Large intestine (tissue), 12 donors: ENCODE data around the gene SPRR1B. TPM values are rescaled to one million over a fixed set of nuclear protein-coding genes. Genes with fewer than 3 reads are reported as not detected.

ENCODE experiments used
- DNase-seq, 2 donors: peaks; one replicate each; pipeline versions ENCODE4 v3.0.0 to v3.0.0-alpha.2; 2013
- H3K27ac ChIP-seq: one replicate; pipeline ENCODE4 v1.5.1; 2013; ENCODE audit warnings: low read length
- H3K27me3 ChIP-seq: 2 replicates; pipeline ENCODE4 v1.6.1; 2013; ENCODE audit warnings: low read length; ENCODE audit not compliant: control insufficient read depth, insufficient read depth
- H3K36me3 ChIP-seq: 2 replicates; pipeline ENCODE4 v1.6.1; 2013; ENCODE audit warnings: low read length; ENCODE audit not compliant: control insufficient read depth, insufficient read depth
- H3K4me1 ChIP-seq: one replicate; pipeline ENCODE4 v1.6.1; 2013; ENCODE audit warnings: low read length; ENCODE audit not compliant: control insufficient read depth, insufficient read depth
- H3K4me3 ChIP-seq: one replicate; pipeline ENCODE4 v1.5.1; 2013; ENCODE audit warnings: low read length
- H3K9me3 ChIP-seq: one replicate; pipeline ENCODE4 v1.6.1; 2013; ENCODE audit warnings: mild to moderate bottlenecking, low read depth, low read length, moderate library complexity; ENCODE audit not compliant: control insufficient read depth
- WGBS: methylation state at CpG from one replicate; pipeline ENCODE4 v1.1.5; 2013; ENCODE audit warnings: low lambda C conversion rate; ENCODE audit not compliant: insufficient coverage; 5-methylcytosine and 5-hydroxymethylcytosine counted together
- long read RNA-seq, 11 donors: transcript quantifications; one replicate each; lab custom pipeline, GENCODE V29; 2026
- polyA plus RNA-seq: library from polyadenylated mRNA; unstranded; fragments of 120-200 nt; gene quantifications from one replicate; pipeline ENCODE4 v1.2.1, GENCODE V29; 2013

The SPRR1B gene, protein sequence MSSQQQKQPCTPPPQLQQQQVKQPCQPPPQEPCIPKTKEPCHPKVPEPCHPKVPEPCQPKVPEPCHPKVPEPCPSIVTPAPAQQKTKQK
- polyA plus RNA-seq = not detected
- long read RNA-seq, donor 1 = 0 reads
- long read RNA-seq, donor 2 = 0 reads
- long read RNA-seq, donor 3 = 0 reads
- long read RNA-seq, donor 4 = 0 reads
- long read RNA-seq, donor 5 = 0 reads
- long read RNA-seq, donor 6 = 0 reads
- long read RNA-seq, donor 7 = 0 reads
- long read RNA-seq, donor 8 = 0 reads
- long read RNA-seq, donor 9 = 0 reads
- long read RNA-seq, donor 10 = 0 reads
- long read RNA-seq, donor 11 = 0 reads

DNA sequence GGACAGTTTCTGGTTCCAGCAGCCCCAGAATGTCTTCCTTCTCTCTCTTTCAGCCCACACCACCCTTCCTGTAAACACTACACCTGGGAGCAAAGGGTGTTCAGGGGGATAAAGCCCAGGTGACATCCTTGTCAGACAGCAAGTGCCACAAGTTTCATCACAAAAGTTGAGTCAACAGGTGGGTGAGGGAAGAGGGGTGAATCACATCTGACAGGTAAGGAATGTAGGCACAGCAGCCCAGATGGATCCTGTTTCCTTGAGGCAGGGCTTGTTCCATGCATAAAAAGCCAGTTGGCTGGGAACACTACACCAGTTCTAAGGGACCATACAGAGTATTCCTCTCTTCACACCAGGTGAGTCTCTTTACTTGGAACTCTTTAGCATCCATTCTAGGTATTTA, at the start of gene SPRR1B:
TSS of gene SPRR1B (plus strand) at position 309 of the 400 bp plus-strand sequence. CDS start 1,143 bp downstream, outside the sequence.
- no peak for DNase-seq
- no peaks in the 10 kb centered on the region for H3K27me3 ChIP-seq
- H3K36me3 ChIP-seq = no peaks in the 10 kb centered on the region
- no peak within 1 kb of the TSS for H3K27ac ChIP-seq
- no peak within 1 kb of the TSS for H3K4me3 ChIP-seq
- H3K9me3 ChIP-seq = no peaks in the 10 kb centered on the region
- H3K4me1 ChIP-seq = no peaks in the 10 kb centered on the region

DNA sequence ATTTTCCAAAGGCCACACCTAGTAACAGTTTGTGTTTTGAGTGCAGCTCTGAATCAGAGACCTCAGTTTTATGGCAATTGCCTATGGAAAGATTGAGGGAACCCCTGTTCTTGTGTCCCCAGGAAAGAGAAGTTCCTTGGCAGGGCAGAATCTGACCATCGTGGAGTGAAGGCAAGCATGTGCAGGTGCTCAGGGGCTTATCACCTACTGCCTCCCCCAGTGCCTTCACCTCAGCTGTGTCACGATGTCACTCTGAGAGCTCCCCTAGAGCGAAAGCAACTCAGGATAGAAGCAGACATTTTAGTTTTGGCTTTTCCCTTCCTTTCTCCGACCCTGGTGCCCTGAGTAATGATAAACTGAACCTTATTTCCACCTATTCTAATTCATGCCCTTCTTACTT, 48.9 kb upstream of the SPRR1B start:
- WGBS = no CpG with 5 or more reads among the region's 4 CpGs
- no peaks in the 10 kb centered on the region for H3K27me3 ChIP-seq
- H3K9me3 ChIP-seq = no peaks in the 10 kb centered on the region
- peaks cover 15% of the 10 kb centered on the region for H3K4me1 ChIP-seq
- H3K4me3 ChIP-seq = no peak overlapping the region
- no peak overlapping the region for H3K27ac ChIP-seq
- no peak for DNase-seq
- H3K36me3 ChIP-seq = no peaks in the 10 kb centered on the region

DNA sequence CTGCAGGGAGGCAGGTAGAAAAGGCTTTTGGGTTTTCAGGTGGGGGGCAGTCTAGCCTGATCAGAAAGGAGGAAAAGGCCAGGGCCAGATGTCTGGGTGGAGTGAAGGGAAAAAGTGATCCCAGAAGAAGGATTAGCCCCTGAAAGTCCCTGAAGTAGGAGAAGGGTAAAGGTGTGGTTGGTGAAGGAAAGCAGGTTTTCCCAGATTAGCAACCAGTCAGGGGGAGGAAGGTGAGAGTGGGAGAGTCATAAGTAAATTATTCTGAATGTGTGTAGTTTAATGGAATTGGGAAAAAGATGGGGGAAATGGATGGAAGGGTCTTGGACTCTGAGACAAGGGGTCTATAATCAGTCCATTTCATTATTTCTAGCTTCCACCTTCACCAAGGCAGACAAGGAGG, 47.8 kb upstream of the SPRR1B start:
- no peak for DNase-seq

DNA sequence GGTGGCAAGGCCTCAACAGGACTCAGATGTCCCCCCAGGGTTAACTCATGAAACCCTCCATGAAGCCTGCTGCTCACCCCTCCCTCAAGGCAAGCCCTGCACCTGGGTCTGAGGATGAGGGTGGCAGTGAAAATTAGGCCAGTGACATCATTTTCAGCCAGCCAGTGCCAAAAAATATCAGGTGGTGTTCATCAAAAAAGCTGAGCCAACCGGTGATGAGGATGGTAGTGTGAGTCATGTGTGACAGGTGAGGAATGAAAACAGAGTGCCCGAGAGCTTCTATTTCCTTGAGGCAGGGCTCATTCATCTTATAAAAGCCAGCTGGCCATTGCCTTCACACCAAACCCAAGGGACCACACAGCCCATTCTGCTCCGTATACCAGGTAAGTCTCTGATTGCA, 47.3 kb upstream of the SPRR1B start, which contains the start of gene SPRR1A:
TSS of gene SPRR1A (plus strand) at position 339 of the 400 bp plus-strand sequence. CDS start 1,150 bp downstream, outside the sequence.
- DNase-seq = no peak

More for the DNA sequence above, 47.8 kb upstream of the SPRR1B start:
- Histone ChIP-seq H3K9me3 (no peaks in the 10 kb centered on the region), H3K27ac (no peak overlapping the region), H3K36me3 (no peaks in the 10 kb centered on the region), H3K4me3 (no peak overlapping the region), H3K4me1 (peaks cover 15% of the 10 kb centered on the region), H3K27me3 (no peaks in the 10 kb centered on the region)

DNA sequence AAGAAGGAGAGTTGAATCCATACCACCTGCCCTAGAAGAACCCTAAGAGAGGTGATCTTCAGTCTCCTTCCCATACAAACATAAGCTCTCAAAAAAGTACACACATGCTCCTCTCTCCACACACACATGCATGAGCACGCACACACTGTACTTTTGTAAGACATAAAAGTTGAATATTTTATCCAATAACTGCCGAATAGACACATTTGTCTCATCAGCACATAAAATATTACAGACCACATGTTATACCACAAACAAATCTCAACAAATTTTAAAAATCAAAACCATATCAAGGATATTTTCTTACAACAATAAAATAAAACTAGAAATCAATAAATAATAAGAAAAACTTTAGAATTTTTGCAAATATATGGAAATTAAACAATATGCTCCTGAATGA, 44.4 kb upstream of the SPRR1B start:
- H3K36me3 ChIP-seq = no peaks in the 10 kb centered on the region
- H3K27me3 ChIP-seq = no peaks in the 10 kb centered on the region
- H3K9me3 ChIP-seq = no peaks in the 10 kb centered on the region
- no peak overlapping the region for H3K4me3 ChIP-seq
- no CpG with 5 or more reads among the region's 2 CpGs for WGBS
- peaks cover 2% of the 10 kb centered on the region for H3K4me1 ChIP-seq
- H3K27ac ChIP-seq = no peak overlapping the region
- no peak for DNase-seq

More for the DNA sequence above, 47.3 kb upstream of the SPRR1B start, which contains the start of gene SPRR1A:
- H3K4me3 ChIP-seq = no peak within 1 kb of the TSS
- H3K27me3 ChIP-seq = no peaks in the 10 kb centered on the region
- WGBS = 80% methylated on average over 1 of the region's 3 CpGs
- peaks cover 15% of the 10 kb centered on the region for H3K4me1 ChIP-seq
- no peak within 1 kb of the TSS for H3K27ac ChIP-seq
- no peaks in the 10 kb centered on the region for H3K9me3 ChIP-seq
- H3K36me3 ChIP-seq = no peaks in the 10 kb centered on the region

DNA sequence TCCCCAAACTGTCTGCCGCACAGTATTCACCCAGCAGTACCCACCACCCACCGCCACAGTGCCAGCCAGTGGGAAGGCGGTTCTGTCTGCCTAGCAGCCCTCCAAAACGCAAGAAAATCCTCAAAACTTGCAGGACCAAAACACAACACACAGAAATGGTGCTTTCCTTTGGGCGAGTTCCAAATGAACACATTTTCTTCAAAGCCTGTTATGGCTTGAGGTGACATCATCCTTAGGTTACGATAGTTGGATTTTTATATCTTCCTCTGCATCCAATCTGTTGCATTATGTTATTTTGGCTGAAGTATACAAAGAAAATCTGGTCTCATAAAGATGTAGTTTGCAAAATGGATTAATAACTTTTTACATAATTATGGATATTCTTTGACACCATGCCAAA, 37.8 kb upstream of the SPRR1B start:
- Histone ChIP-seq H3K4me1 (no peaks in the 10 kb centered on the region), H3K4me3 (no peak overlapping the region), H3K27me3 (peaks cover 3% of the 10 kb centered on the region), H3K27ac (no peak overlapping the region), H3K36me3 (no peaks in the 10 kb centered on the region), H3K9me3 (no peaks in the 10 kb centered on the region)
- DNase-seq = no peak
- no CpG with 5 or more reads among the region's 6 CpGs for WGBS

DNA sequence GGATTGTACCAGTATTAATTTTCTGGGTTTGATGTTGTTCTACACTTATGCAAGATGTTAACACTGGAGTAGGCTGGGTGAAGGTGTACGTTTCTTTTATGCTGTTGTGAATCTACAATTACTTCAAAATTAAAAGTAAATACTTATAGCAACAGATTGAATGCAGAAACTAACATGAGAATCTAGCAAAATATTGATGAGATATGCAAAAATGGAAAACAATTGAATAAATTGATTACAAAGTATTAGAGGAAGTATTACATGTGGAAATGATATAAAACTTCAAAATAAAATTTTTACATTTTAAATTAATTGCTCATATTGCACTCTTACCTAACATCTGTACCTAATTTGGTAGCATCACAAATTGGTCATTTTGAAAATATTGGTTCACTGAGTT, 35.2 kb upstream of the SPRR1B start:
- Histone ChIP-seq H3K27ac (no peak overlapping the region), H3K36me3 (no peaks in the 10 kb centered on the region), H3K27me3 (peaks cover 3% of the 10 kb centered on the region), H3K9me3 (no peaks in the 10 kb centered on the region), H3K4me1 (no peaks in the 10 kb centered on the region), H3K4me3 (no peak overlapping the region)
- DNase-seq = no peak
- 0% methylated on average over 1 of the region's 1 CpG for WGBS

DNA sequence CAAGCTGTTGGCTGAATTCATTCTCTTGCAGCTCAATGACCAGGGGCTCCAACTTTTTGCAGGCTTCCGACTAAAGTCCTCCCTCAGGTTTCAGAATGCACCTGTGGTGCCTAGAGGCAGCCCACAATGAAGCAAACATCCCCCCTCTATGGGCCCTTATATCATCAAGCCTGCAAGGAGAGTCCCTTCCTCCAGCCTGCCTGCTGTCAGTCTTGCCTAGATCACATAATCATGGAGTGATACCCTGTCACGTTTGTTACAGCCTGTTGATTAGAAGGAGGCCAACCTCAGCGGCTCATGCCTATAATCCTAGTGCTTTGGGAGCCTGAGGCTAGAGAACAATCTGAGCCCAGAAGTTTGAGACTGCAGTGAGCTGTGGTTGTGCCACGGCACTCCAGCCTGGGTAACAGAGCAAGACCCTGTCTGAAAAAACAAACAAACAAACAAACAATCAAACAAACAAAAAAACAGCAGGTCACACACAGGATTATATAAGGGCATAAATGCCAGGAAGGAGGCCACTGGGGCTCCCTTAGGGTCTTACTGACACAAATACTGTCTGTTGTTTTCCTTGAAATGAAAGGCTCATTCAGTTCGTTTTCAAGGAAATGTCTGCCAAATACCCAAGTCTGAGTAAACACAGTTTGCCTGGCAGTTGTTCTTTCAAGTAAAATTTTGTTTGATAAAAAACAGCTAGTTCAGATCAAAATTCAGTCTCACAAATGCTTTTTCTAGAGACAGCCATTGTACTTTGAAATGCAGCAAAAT, 34.2 kb upstream of the SPRR1B start:
- Histone ChIP-seq H3K4me3 (no peak overlapping the region), H3K27me3 (peaks cover 3% of the 10 kb centered on the region), H3K9me3 (no peaks in the 10 kb centered on the region), H3K36me3 (no peaks in the 10 kb centered on the region), H3K27ac (no peak overlapping the region), H3K4me1 (no peaks in the 10 kb centered on the region)
- WGBS = 80% methylated on average over 1 of the region's 5 CpGs
- no peak for DNase-seq

DNA sequence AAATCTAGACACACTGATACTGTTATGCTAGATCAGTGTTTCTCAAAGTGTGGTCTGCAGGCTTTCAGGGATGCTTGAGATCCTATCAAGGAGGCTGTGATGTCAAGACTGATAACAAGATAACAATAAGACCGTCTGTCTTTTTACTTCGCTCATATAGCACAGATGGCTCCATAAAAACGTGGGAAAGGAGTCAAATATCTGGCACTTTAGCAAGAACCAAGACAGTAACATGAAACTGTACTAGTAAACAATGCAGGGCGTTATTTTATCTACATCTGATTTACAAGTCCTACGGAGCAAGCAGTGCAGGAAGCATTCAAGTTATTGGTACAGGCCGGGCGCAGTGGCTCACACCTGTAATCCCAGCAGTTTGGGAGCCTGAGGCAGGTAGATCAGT, 33.1 kb upstream of the SPRR1B start:
- peaks cover 3% of the 10 kb centered on the region for H3K27me3 ChIP-seq
- no peak overlapping the region for H3K27ac ChIP-seq
- WGBS = no CpG with 5 or more reads among the region's 7 CpGs
- H3K9me3 ChIP-seq = no peaks in the 10 kb centered on the region
- no peaks in the 10 kb centered on the region for H3K4me1 ChIP-seq
- DNase-seq = no peak
- H3K4me3 ChIP-seq = no peak overlapping the region
- H3K36me3 ChIP-seq = no peaks in the 10 kb centered on the region

DNA sequence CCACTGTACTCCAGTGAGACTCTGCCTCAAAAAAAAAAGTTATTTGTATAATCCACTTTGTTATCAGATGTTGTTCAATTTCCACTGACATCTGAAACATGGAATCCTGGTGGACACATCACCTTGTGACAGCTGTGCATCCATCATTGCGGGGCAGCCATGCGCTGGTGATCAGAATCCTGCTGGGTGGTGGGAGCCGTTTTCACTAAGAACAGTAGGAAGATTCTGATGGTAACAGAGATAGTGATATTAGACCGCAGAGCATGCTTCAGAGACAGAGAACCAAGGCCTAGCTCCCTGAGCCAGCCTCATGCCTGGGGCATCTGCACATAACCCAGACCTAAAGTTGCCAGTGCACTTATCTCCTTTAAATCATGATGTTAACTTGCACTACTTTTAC, 32.5 kb upstream of the SPRR1B start:
- Histone ChIP-seq H3K4me3 (no peak overlapping the region), H3K4me1 (no peaks in the 10 kb centered on the region), H3K27ac (no peak overlapping the region), H3K36me3 (no peaks in the 10 kb centered on the region), H3K9me3 (no peaks in the 10 kb centered on the region), H3K27me3 (peaks cover 3% of the 10 kb centered on the region)
- DNase-seq = no peak
- no CpG with 5 or more reads among the region's 4 CpGs for whole genome bisulfite sequencing
